Endothelial cell of umbilical vein (primary cell): ENCODE results near the gene EXOC6.

ENCODE experiments used
- CTCF ChIP-seq, 2 donors: IDR thresholded peaks; 1 replicate in 1 of 2; 2 replicates in 1 of 2; pipeline ENCODE4 v1.5.1; 2011; ENCODE audit warnings: low read length in 2 of 2, mild to moderate bottlenecking in 2 of 2, moderate library complexity in 2 of 2, control low read depth in 1 of 2, inconsistent platforms in 1 of 2, low read depth in 1 of 2; ENCODE audit not compliant: insufficient read depth in 1 of 2; ENCODE audit errors: extremely low read depth in 1 of 2
- EZH2 ChIP-seq: IDR thresholded peaks from 2 replicates; pipeline ENCODE4 v1.6.1; 2012; ENCODE audit warnings: borderline replicate concordance, low read depth, mild to moderate bottlenecking, moderate library complexity, low read length, inconsistent platforms; ENCODE audit not compliant: severe bottlenecking
- FOS ChIP-seq: IDR thresholded peaks from 2 replicates; pipeline ENCODE4 v1.6.1; 2011; ENCODE audit warnings: mild to moderate bottlenecking, low read length, moderate library complexity, borderline replicate concordance; ENCODE audit not compliant: insufficient read depth
- GATA2 ChIP-seq: IDR thresholded peaks from 2 replicates; pipeline ENCODE4 v1.7.0; 2011; ENCODE audit warnings: low read depth, mild to moderate bottlenecking, moderate library complexity, mixed read lengths, low read length; ENCODE audit not compliant: insufficient read length, insufficient read depth
- JUN ChIP-seq: IDR thresholded peaks from 2 replicates; pipeline ENCODE4 v1.6.1; 2011; ENCODE audit warnings: borderline replicate concordance, low read depth; ENCODE audit not compliant: insufficient read length, insufficient read depth
- MAX ChIP-seq: IDR thresholded peaks from 2 replicates; pipeline ENCODE4 v1.6.1; 2011; ENCODE audit not compliant: insufficient read depth, insufficient read length
- MYC ChIP-seq: IDR thresholded peaks from one replicate; pipeline ENCODE4 v1.6.1; 2011; ENCODE audit warnings: mild to moderate bottlenecking, low read depth, low read length
- POLR2A ChIP-seq: IDR thresholded peaks from 2 replicates; pipeline ENCODE4 v1.6.1; 2012; ENCODE audit warnings: low read depth, mild to moderate bottlenecking, control low read depth, low read length
- POLR2AphosphoS5 ChIP-seq: IDR thresholded peaks from 2 replicates; pipeline ENCODE4 v1.6.1; 2012; ENCODE audit warnings: low read depth, mild to moderate bottlenecking, control low read depth, low read length, moderate library complexity; ENCODE audit not compliant: insufficient read depth

- TF ChIP-seq POLR2AphosphoS5 (no peak), POLR2A (no peak), EZH2 (no peak), CTCF (IDR thresholded peaks at IDR 0.05; ENCODE audit: extremely low read depth in 1 of 2, insufficient read depth in 1 of 2, low read depth in 1 of 2, low read length in 2 of 2) (no peak), GATA2 (no peak), MYC (no peak), MAX (no peak), FOS (no peak), JUN (no peak)
Observed at GRCh38 chr10:92970301-92971070, 122.2 kb downstream of the EXOC6 start.
